Astrocyte (in vitro differentiated cells and primary cell): Measurements from ENCODE around the gene PADI3.

Source experiments
- CTCF ChIP-seq: IDR thresholded peaks from 2 replicates; pipeline ENCODE4 v1.5.1; 2011; ENCODE audit warnings: low read depth, mild to moderate bottlenecking, inconsistent platforms, low read length, moderate library complexity; ENCODE audit not compliant: insufficient read depth
- EZH2 ChIP-seq: IDR thresholded peaks from 2 replicates; pipeline ENCODE4 v1.6.1; 2012; ENCODE audit warnings: mild to moderate bottlenecking, low read length, inconsistent platforms; ENCODE audit not compliant: insufficient read depth

- no peak for TF ChIP-seq CTCF
- no peak for TF ChIP-seq EZH2
These were observed 30.3 kb downstream of the PADI3 start for GRCh38 chr1:17278996-17279830.
